Fibroblast of mammary gland (primary cell): ENCODE results near the gene AQP12B.
"Not testable (repeated sequence)": the region's sequence is repeated elsewhere in the genome, so short reads cannot be mapped to it uniquely, and the experiment has no call there.

Source experiments
- DNase-seq: peaks from one replicate; pipeline ENCODE4 v3.0.0-alpha.2; 2010; ENCODE audit warnings: low read depth
- H3K4me3 ChIP-seq: 2 replicates; pipeline ENCODE4 v1.5.1; 2011; ENCODE audit warnings: low read depth, mild to moderate bottlenecking, low read length, moderate library complexity; ENCODE audit not compliant: control insufficient read depth
- TF ChIP-seq, protein P1 (sequence below): conservative IDR thresholded peaks from 2 replicates; pipeline ENCODE4 v1.5.1; 2011; ENCODE audit warnings: low read depth, low read length, inconsistent platforms; ENCODE audit not compliant: control insufficient read depth, insufficient read depth

The AQP12B gene

DNA sequence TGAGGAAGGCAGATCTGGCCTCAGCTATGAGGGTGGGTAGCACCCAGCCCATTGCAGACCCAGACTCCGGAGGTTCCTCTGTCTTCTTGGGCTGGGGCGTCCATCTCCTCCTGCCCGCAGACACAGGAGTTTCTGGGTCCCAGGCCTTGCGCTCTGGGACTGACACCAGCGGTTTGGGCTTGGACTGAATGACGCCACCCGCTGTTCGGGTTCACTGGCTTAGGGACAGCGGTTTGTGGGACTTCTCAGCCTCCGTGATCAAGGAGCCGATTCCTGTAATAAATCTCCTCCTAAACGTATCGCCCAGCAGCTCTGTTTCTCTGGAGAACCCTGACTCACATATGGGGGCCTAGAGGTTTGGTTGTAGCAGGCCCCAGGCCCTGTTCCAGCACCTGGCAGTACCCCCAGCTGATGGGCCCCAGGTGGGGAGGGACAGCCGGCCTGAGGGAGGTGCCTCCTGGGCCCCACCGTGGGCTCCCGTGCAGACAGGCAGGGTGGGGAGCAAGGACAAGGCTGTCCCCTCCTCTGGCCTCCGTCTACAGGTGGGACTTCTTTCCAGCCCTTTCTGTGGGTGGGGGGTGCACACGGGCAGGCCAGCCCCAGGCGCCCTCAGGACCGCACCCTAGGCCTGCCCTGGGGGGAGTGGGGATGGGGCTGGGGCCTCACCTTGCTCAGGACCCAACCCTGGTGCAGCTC lies 4.5 kb upstream of the AQP12B start:
- TF ChIP-seq, protein P1, sequence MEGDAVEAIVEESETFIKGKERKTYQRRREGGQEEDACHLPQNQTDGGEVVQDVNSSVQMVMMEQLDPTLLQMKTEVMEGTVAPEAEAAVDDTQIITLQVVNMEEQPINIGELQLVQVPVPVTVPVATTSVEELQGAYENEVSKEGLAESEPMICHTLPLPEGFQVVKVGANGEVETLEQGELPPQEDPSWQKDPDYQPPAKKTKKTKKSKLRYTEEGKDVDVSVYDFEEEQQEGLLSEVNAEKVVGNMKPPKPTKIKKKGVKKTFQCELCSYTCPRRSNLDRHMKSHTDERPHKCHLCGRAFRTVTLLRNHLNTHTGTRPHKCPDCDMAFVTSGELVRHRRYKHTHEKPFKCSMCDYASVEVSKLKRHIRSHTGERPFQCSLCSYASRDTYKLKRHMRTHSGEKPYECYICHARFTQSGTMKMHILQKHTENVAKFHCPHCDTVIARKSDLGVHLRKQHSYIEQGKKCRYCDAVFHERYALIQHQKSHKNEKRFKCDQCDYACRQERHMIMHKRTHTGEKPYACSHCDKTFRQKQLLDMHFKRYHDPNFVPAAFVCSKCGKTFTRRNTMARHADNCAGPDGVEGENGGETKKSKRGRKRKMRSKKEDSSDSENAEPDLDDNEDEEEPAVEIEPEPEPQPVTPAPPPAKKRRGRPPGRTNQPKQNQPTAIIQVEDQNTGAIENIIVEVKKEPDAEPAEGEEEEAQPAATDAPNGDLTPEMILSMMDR: no peak
- DNase-seq: no peak
- no peak overlapping the region for H3K4me3 ChIP-seq

DNA sequence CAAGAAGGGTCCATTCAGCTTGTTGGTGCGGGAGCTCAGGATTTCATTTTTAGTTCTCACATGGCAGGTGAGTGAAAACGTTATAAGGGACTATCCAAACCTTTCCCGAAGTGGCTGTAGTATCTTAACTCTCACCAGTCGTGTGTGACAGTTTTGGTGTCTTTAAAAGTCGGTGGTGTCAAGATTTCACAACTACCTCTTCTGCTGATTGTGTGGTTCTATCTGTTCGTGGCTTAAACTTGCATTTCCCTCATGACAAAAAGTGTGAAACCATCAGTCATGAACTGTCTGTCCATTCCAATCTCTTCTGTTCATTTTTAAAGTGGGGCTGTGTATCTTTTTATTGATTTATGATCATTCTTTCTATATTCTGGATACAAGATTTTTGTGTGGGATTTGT lies 3.8 kb upstream of the AQP12B start:
- TF ChIP-seq, protein P1: no peak
- no peak for DNase-seq
- no peak overlapping the region for H3K4me3 ChIP-seq

DNA sequence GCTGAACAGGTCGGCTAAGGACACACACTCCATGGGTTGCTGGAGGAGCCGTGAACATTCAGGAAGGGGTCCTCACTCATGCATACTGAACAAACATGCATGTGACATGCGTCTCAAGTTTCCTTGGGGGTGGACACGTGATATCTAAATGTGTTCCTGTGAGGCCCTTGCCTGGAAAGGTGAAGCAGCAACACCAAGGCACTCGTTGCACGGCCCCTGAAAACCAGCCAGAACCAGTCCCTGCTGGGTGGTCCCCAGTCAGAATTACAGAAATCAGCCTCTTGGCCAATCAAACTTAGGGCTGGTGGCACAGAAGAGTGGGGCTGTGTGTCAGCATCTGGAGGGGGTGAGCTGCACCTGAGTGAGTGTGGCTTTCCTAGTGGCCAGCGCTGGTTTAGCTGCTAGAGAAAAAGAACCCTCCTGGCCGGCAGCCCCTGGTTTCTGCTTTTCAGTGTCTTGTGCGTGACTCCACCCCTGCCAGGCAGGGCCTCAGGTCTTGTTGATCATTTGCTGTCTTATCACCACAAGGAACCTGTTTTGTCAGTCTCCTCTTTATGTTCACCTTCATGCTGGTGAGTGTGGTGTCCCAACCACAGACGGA lies 3.2 kb upstream of the AQP12B start:
- TF ChIP-seq, protein P1: no peak
- H3K4me3 ChIP-seq: no peak overlapping the region

DNA sequence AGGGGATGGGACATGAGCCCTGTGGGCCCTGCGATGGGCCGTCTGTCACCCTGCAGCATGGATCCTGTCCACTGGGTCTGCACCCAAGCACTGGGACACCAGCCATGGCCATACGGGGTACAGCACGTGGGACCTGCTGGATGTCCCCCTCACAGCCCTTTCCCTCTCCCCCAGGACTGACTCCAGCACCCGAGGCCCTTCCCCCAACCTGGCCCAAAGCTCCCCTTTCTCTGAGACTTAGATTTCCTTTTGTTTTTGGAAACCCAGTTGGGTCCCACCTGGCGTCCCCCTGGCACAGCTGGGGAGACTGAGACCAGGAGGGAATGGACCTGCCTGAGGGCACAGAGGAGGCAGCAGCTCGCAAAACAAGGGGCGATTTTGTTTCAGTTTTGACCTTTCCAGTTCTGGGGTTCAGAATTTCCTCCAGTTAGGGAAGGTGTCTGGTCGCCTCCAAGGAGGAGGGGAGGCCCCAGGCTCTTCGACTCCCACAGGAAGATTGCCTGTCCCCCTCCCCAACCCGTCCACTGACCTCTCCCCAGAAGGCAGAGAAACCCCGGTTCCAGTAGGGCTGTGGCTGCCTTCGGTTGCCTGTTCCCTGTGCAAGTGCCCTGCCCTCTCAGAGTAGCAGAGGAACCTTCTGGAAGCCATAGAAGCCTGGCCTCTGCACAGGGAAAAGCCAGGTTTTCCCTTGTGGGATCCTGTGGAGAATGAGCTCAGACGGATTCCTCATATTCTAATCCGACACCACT lies 1.5 kb upstream of the AQP12B start:
- H3K4me3 ChIP-seq, DNase-seq: not testable (repeated sequence)

More for the DNA sequence above, 3.2 kb upstream of the AQP12B start:
- DNase-seq: no peak

DNA sequence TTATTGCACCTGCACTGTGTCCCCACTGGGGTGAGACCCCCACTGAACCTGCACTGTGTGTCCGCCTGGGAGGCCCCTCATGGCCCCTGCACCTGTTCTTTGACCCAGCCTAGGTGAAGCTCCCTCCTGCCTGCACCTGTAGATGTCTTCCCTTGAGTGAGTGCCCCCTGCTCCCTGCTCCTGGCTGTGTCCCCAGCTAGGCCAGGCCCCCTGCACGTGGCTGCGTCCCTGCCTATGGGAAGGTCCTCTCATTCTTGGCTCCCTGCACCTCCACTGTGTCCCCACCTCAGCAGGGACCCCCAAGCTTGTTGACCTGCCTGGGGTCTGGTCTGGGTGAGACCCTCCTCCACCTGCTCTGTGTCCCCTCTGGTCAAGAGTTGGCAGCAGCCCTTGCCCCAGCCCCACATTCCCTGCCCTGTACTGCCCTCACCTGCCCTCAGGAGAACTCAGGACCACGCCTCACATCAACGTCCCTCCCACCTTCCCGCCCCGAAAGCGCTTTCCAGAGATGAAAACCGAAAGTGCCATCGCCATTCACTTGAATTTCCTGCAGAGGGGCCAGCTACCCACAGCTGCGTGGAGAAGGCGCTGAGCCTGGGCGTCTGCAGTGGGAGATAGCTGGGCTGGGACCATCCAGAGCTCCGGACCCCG lies 769 bp upstream of the AQP12B start:
- not testable (repeated sequence) for H3K4me3 ChIP-seq

DNA sequence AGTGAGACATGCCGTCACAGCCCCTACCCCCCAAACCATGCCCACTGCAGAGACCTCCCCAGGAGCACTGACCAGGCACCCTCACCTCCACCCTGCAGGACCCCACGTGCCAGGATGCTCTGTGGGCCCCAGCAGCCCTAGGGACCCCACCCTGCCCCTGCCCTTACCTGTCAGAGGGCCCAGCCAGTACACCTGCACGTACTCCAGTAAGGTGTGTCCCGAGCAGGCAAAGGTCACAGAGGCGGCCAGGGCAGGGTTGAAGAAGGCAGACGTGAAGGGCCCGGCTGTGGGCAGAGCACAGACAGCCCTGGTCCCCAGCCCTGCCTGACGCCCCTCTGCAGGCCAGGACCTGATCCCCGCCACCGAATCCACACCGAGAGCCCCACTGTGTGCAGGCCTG lies 2.5 kb downstream of the AQP12B start:
- H3K4me3 ChIP-seq, DNase-seq: not testable (repeated sequence)

More for the DNA sequence above, 769 bp upstream of the AQP12B start:
- not testable (repeated sequence) for DNase-seq

DNA sequence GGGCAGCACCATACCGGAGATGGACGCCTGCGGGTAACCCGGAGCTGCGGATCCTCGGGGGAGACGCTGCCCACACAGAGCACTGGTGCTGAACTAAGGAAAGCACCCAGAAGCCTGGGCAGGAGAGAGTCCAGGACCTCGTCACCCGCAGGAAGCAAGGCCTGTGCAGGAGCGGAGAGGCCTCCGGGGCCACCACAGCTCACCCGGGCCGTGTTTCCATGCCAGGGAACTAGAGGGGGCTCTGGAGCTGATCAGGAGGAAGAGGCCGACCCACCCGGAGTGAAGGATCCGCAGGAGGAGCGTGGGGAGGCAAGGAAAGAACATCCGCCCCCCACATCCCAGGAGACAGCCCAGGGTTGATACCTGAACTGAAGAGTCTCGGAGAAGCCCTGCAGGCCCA lies 3.8 kb downstream of the AQP12B start:
- not testable (repeated sequence) for H3K4me3 ChIP-seq, DNase-seq

DNA sequence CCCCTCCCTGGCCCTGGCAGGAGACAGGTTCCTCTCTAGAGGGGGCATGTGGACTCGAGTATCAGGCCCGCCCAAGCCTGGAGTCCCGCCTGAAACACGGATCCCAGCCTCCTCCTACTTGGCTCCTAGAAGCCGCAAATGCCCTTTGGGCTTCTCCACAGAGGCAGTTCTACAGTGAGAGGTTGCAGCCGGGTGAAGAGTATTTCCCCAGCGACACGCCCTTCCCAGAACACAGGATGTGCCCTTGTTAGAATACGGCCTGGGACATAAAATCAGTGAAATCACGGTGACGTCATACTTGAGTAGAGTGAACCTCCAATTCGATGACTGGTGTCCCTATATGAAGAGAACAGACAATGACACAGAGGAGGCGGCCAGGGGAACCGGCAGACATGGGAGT lies 4.6 kb downstream of the AQP12B start:
- H3K4me3 ChIP-seq, DNase-seq: not testable (repeated sequence)

DNA sequence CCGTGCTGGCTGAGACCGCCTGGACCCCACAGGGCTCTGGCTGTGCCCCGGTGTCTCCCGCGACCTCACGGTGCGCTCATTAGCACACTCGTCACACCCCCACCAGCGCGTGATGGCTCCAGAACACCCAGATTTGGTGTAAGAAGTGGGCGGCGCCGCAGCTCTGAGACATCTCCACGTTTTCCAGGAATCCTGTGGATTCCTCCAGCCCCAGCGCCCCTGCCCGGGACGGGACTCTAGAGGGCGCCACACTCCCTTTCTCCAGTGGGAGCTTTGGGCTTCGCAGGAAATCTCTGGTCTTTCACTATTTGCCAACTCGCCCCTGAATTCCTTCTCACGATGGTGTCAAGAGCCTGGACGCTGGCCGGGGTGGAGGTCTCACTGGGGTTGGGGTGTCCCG lies 7.3 kb downstream of the AQP12B start:
- not testable (repeated sequence) for DNase-seq, H3K4me3 ChIP-seq

DNA sequence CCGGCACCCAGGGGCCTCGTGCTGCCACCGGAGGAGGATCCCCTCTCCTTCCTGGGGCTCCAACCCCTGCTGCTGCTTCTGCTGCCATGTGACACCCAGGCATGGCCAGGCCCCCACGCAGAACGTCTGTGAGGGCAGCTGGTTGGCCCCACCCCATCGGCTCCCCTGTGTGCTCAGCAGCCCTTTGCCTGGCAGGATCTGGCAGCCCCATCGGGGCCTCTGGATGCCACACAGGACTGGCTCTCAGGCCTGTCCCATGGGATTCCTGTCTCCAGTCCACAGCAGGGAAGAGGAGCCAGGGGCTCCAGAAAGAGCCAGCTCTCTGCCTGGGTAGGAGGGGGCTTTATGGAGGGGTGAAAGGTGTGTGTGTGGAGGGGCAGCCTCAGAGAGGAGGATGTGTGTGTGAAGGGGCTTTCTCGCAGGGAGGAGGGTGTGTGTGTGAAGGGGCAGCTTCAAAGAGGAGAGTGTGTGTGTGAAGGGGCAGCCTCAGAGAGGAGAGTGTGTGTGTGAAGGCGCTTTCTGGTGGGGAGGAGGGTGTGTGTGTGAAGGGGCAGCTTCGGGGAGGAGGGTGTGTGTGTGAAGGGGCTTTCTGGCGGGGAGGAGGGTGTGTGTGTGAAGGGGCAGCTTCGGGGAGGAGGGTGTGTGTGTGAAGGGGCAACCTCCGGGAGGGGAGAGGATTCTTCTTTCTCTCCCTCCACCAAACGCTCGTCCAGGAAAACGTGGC lies 8.1 kb downstream of the AQP12B start:
- DNase-seq: not testable (repeated sequence)

More for the DNA sequence above, 8.1 kb downstream of the AQP12B start:
- not testable (repeated sequence) for H3K4me3 ChIP-seq
